B cell (primary cell): ENCODE measurements around the gene ESR2. TPM values are rescaled to one million over a fixed set of nuclear protein-coding genes. Genes with fewer than 3 reads are reported as not detected.

ENCODE experiments used
- ATAC-seq: fragments of 200-7000 bp; cut with Tn5 transposase; one replicate; pipeline ENCODE4 v1.10.0; 2021; ENCODE audit warnings: low read depth, mild to moderate bottlenecking, moderate number of reproducible peaks, moderate library complexity
- CTCF ChIA-PET: fragments of 350-600 bp; sonication (Branson Sonifier 250); formaldehyde crosslinking; loops from one replicate; lab custom pipeline; 2021; ENCODE audit warnings: antibody characterized with exemption, inconsistent platforms; lab: Charles Lee
- POLR2A ChIA-PET: fragments of 350-600 bp; sonication (Branson Sonifier 250); formaldehyde crosslinking; loops from one replicate; lab custom pipeline; 2021; ENCODE audit warnings: antibody characterized with exemption; lab: Charles Lee
- DNase-seq: peaks from one replicate; pipeline ENCODE4 v3.0.0; 2013
- H2AFZ ChIP-seq: 2 replicates; pipeline ENCODE4 v1.6.1; 2012; ENCODE audit warnings: mild to moderate bottlenecking, low read depth, low read length; ENCODE audit not compliant: insufficient read depth, poor library complexity, severe bottlenecking
- H3K27ac ChIP-seq, 2 donors: 1 replicate in 1 of 2; 2 replicates in 1 of 2; pipeline ENCODE4 v1.5.1; 2012 to 2013; ENCODE audit warnings: low read length in 2 of 2, mild to moderate bottlenecking in 2 of 2, moderate library complexity in 1 of 2
- H3K27me3 ChIP-seq, 4 experiments: fragments of 200-600 bp in 1 of 4; sonication (generic) in 1 of 4; replicated peaks in 1 of 4; 1 replicate in 2 of 4; 2 replicates in 2 of 4; pipeline versions ENCODE4 v1.6.1 to v1.7.0; 2013 to 2016; ENCODE audit warnings: low read length in 3 of 4, mild to moderate bottlenecking in 2 of 4, mixed read lengths in 1 of 4, moderate library complexity in 1 of 4; ENCODE audit not compliant: insufficient read depth in 4 of 4, control insufficient read depth in 3 of 4; ENCODE audit errors: control extremely low read depth in 1 of 4
- H3K36me3 ChIP-seq, 2 experiments: replicated peaks in 1 of 2; 1 replicate in 1 of 2; 2 replicates in 1 of 2; pipeline versions ENCODE4 v1.6.1 to v1.7.1; 2013; ENCODE audit warnings: low read length in 1 of 2; ENCODE audit not compliant: insufficient read depth in 2 of 2, control insufficient read depth in 1 of 2; ENCODE audit errors: control extremely low read depth in 1 of 2, extremely low read depth in 1 of 2
- H3K4me1 ChIP-seq, 2 donors: fragments of 200-600 bp in 1 of 2; sonication (generic) in 1 of 2; 1 replicate in 1 of 2; 2 replicates in 1 of 2; pipeline versions ENCODE4 v1.5.1 to v1.6.1; 2013 to 2017; ENCODE audit warnings: low read length in 2 of 2; ENCODE audit not compliant: control insufficient read depth in 2 of 2, insufficient read depth in 2 of 2
- H3K4me2 ChIP-seq: replicated peaks from 2 replicates; pipeline ENCODE3; 2012; ENCODE audit warnings: mild to moderate bottlenecking, low read depth, low read length; ENCODE audit not compliant: poor library complexity, severe bottlenecking
- H3K4me3 ChIP-seq, 5 experiments: fragments of 200-600 bp in 1 of 5; sonication (generic) in 1 of 5; 1 replicate in 3 of 5; 2 replicates in 2 of 5; pipeline versions ENCODE4 v1.5.1 to v1.7.0; 2011 to 2016; ENCODE audit warnings: low read length in 4 of 5, mild to moderate bottlenecking in 4 of 5, low read depth in 2 of 5, control low read depth in 1 of 5, moderate library complexity in 1 of 5; ENCODE audit not compliant: insufficient read depth in 1 of 5; ENCODE audit errors: control extremely low read depth in 1 of 5, extremely low read depth in 1 of 5
- H3K79me2 ChIP-seq: fragments of 200-600 bp; sonication (generic); one replicate; pipeline ENCODE4 v1.6.0; 2016; ENCODE audit warnings: low read length; ENCODE audit not compliant: control insufficient read depth, insufficient read depth
- H3K9ac ChIP-seq: fragments of 200-600 bp; sonication (generic); 2 replicates; pipeline ENCODE4 v1.6.1; 2017; ENCODE audit warnings: mild to moderate bottlenecking, low read length, moderate library complexity
- H3K9me3 ChIP-seq, 3 donors: one replicate each; pipeline versions ENCODE4 v1.6.1 to v1.7.1; 2013; ENCODE audit warnings: low read length in 2 of 3; ENCODE audit not compliant: control insufficient read depth in 2 of 3, insufficient read depth in 1 of 3; ENCODE audit errors: control extremely low read depth in 1 of 3
- H4K20me1 ChIP-seq: 2 replicates; pipeline ENCODE4 v1.6.0; 2012; ENCODE audit warnings: mild to moderate bottlenecking, low read length; ENCODE audit not compliant: insufficient read depth, control insufficient read depth, poor library complexity, severe bottlenecking
- H3K27ac Mint-ChIP-seq: one replicate; pipeline ENCODE4 v1.8.0; 2021; ENCODE audit warnings: mixed read lengths
- H3K27me3 Mint-ChIP-seq: one replicate; pipeline ENCODE4 v1.8.0; 2021; ENCODE audit warnings: mixed read lengths
- H3K4me1 Mint-ChIP-seq: one replicate; pipeline ENCODE4 v1.8.0; 2021; ENCODE audit warnings: mixed read lengths
- H3K4me3 Mint-ChIP-seq: one replicate; pipeline ENCODE4 v1.8.0; 2021; ENCODE audit warnings: mixed read lengths
- H3K9me3 Mint-ChIP-seq: one replicate; pipeline ENCODE4 v1.8.0; 2022; ENCODE audit warnings: mixed read lengths; ENCODE audit not compliant: insufficient read depth
- CTCF ChIP-seq: fragments of 200-600 bp; IDR thresholded peaks from one replicate; pipeline ENCODE4 v1.8.0; 2022; ENCODE audit warnings: antibody characterized with exemption, mild to moderate bottlenecking
- EZH2 ChIP-seq: IDR thresholded peaks from 2 replicates; pipeline ENCODE4 v1.6.1; 2012; ENCODE audit warnings: borderline replicate concordance, low read depth, mild to moderate bottlenecking, moderate library complexity, low read length; ENCODE audit not compliant: insufficient read depth, poor library complexity, severe bottlenecking
- WGBS: methylation state at CpG from one replicate; pipeline ENCODE4 v1.1.5; 2013; ENCODE audit warnings: missing lambda C conversion rate; ENCODE audit not compliant: insufficient coverage; 5-methylcytosine and 5-hydroxymethylcytosine counted together
- intact Hi-C: fragments of 100-400 bp; cut with micrococcal nuclease; formaldehyde crosslinking; loops from one replicate; pipeline ENCODE4 v1.10.0; 2022
- polyA plus RNA-seq: library from polyadenylated mRNA; depleted of rRNA; stranded (reverse); fragments of >200 nt; gene quantifications from 2 replicates; pipeline ENCODE4 v1.2.3, GENCODE V29; 2012
- total RNA-seq, 2 donors: library from RNA; stranded (reverse); fragments of 120-200 nt in 1 of 2; gene quantifications; 1 replicate in 1 of 2; 2 replicates in 1 of 2; pipeline versions ENCODE4 v1.2.3 to v1.2.4, GENCODE V29; 2013 to 2022

The ESR2 gene
- total and polyA plus RNA-seq, 2 donors (not counting 1 experiment from before 2014, with no cell fraction given), result 5.4 to 87.8 TPM

GRCh38 chr14:64174922-64175782 lies 119.0 kb downstream of the ESR2 start:
- no peaks in the 10 kb centered on the region for H3K27me3 ChIP-seq
- Mint-ChIP-seq H3K4me3 (no peak overlapping the region), H3K9me3 (no peaks in the 10 kb centered on the region), H3K4me1 (peaks cover 12% of the 10 kb centered on the region), H3K27ac (peak overlapping the region; percentile 32), H3K27me3 (no peaks in the 10 kb centered on the region)
- H3K79me2 ChIP-seq, result no peaks in the 10 kb centered on the region
- WGBS, result 80% methylated on average over 1 of the region's 2 CpGs
- no peak overlapping the region for H2AFZ ChIP-seq
- CTCF ChIA-PET, result interaction anchor here (0.9 to 1.6 kb wide), 5 partner anchors 11 to 120 kb away, joined by 3 to 5 read pairs (median 3); partner anchors contain the start of gene ESR2
- TF ChIP-seq CTCF (no peak), EZH2 (no peak)
- ATAC-seq, result no peak
- H3K27ac ChIP-seq, result no peak overlapping the region
- H4K20me1 ChIP-seq, result no peaks in the 10 kb centered on the region
- H3K4me1 ChIP-seq, result peaks cover 4 to 5% of the 10 kb centered on the region in 2 donors
- H3K9ac ChIP-seq, result no peak overlapping the region
- no peaks in the 10 kb centered on the region for H3K9me3 ChIP-seq
- H3K36me3 ChIP-seq, result no peaks in the 10 kb centered on the region
- intact Hi-C loops, result loop anchor here (5.0 kb wide), 1 partner anchor 32 kb away; no protein-coding TSS in a partner anchor
- H3K4me3 ChIP-seq, result no peak overlapping the region
- POLR2A ChIA-PET, result interaction anchor here (1.3 kb wide), 1 partner anchor 19 kb away, joined by 3 read pairs; no protein-coding TSS in a partner anchor
- DNase-seq, result no peak
- H3K4me2 ChIP-seq, result no peak overlapping the region

DNA sequence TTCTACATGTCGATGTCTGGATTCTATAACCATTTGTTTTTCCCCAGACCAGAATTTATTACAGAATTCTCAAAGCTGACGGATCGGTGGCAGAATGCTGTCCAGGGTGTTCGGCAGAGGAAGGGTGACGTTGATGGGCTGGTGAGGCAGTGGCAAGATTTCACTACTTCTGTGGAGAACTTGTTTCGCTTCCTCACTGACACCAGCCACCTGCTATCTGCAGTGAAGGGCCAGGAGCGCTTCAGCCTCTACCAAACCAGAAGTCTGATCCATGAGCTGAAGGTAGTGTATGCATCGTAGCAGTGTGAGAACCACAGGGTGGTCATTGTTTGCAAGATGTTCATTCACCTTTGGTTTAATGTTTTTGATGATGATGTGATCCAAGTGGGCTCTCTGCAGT lies 124.0 kb downstream of the ESR2 start:
- ATAC-seq (peak; percentile 92), DNase-seq (peak; percentile 71)
- Mint-ChIP-seq H3K27me3 (no peaks in the 10 kb centered on the region), H3K9me3 (no peaks in the 10 kb centered on the region), H3K27ac (peak overlapping the region; percentile 54), H3K4me3 (peak overlapping the region; percentile 32), H3K4me1 (peaks cover 15% of the 10 kb centered on the region)
- CTCF ChIA-PET, result interaction anchor here (1.5 to 4.6 kb wide), 3 partner anchors 14 to 125 kb away, joined by 4 to 30 read pairs (median 4); partner anchors contain the start of gene ESR2
- Histone ChIP-seq H3K9me3 (no peaks in the 10 kb centered on the region), H4K20me1 (no peaks in the 10 kb centered on the region), H3K27ac (no peak overlapping the region), H3K27me3 (no peaks in the 10 kb centered on the region), H2AFZ (peak overlapping the region; percentile 3), H3K4me3 (no peak overlapping the region), H3K9ac (no peak overlapping the region), H3K36me3 (peaks cover 0 to 4% of the 10 kb centered on the region in 2 experiments), H3K4me1 (peaks cover 6 to 7% of the 10 kb centered on the region in 2 donors), H3K79me2 (no peaks in the 10 kb centered on the region), H3K4me2 (peak overlapping the region; percentile 39)
- 72% methylated on average over 3 of the region's 8 CpGs for WGBS
- POLR2A ChIA-PET, result interaction anchor here (1.9 kb wide), 1 partner anchor 66 kb away, joined by 6 read pairs; no protein-coding TSS in a partner anchor
- intact Hi-C loops, result loop anchor here (5.0 kb wide), 1 partner anchor 37 kb away; no protein-coding TSS in a partner anchor
- TF ChIP-seq CTCF (no peak), EZH2 (no peak)
